GM18519 (cell line): ENCODE data around the gene INKA2.

Experiments
- ATAC-seq: cut with Tn5 transposase; IDR thresholded peaks from one replicate; pipeline ENCODE4 v1.9.1; 2021; ENCODE audit warnings: mild to moderate bottlenecking, moderate library complexity; ENCODE audit not compliant: unreplicated experiment, low FRiP score

INKA2 gene

GRCh38 chr1:111739194-111739924, at the start of gene INKA2:
Gene INKA2 (minus strand): TSS chr1:111739395. CDS start chr1:111739242, 153 bp downstream.
- ATAC-seq: peak; percentile 66

- no peak for ATAC-seq
Observed at GRCh38 chr1:111786669-111787207, 47.5 kb upstream of the INKA2 start.

- ATAC-seq: no peak
Observed at GRCh38 chr1:111784273-111784901, 45.2 kb upstream of the INKA2 start.

- ATAC-seq: no peak
Observed at GRCh38 chr1:111779546-111779945, 40.4 kb upstream of the INKA2 start.

GRCh38 chr1:111778541-111779051, 39.4 kb upstream of the INKA2 start:
- ATAC-seq: no peak

GRCh38 chr1:111778066-111778465, 38.9 kb upstream of the INKA2 start:
- ATAC-seq: no peak

GRCh38 chr1:111777301-111777700, 38.1 kb upstream of the INKA2 start:
- ATAC-seq: no peak

GRCh38 chr1:111776861-111777260, 37.7 kb upstream of the INKA2 start:
- ATAC-seq: no peak

GRCh38 chr1:111776391-111776790, 37.2 kb upstream of the INKA2 start:
- ATAC-seq: no peak

GRCh38 chr1:111775966-111776365, 36.8 kb upstream of the INKA2 start:
- no peak for ATAC-seq

- ATAC-seq: no peak
Observed at GRCh38 chr1:111770916-111771315, 31.7 kb upstream of the INKA2 start.

GRCh38 chr1:111769517-111770146, 30.4 kb upstream of the INKA2 start:
- no peak for ATAC-seq

- ATAC-seq: no peak
Observed at GRCh38 chr1:111768625-111769024, 29.4 kb upstream of the INKA2 start.

- no peak for ATAC-seq
Observed at GRCh38 chr1:111768023-111768422, 28.8 kb upstream of the INKA2 start.

- ATAC-seq: no peak
Observed at GRCh38 chr1:111762332-111762731, 23.1 kb upstream of the INKA2 start.

GRCh38 chr1:111761717-111762116, 22.5 kb upstream of the INKA2 start:
- ATAC-seq: no peak

GRCh38 chr1:111758373-111758772, 19.2 kb upstream of the INKA2 start:
- no peak for ATAC-seq

GRCh38 chr1:111756124-111756513, 16.9 kb upstream of the INKA2 start:
- no peak for ATAC-seq

GRCh38 chr1:111755331-111756123, 16.3 kb upstream of the INKA2 start, which contains the start of gene DDX20:
Gene DDX20 (plus strand): TSS chr1:111755901. CDS start chr1:111755925, 24 bp downstream.
- ATAC-seq: peak; percentile 80

GRCh38 chr1:111754984-111755330, 15.8 kb upstream of the INKA2 start:
- no peak for ATAC-seq
